GM18499 (cell line): ENCODE results near the gene ZNF43.
"Not testable (repeated sequence)": the region's sequence is repeated elsewhere in the genome, so short reads cannot be mapped to it uniquely, and the experiment has no call there.

Experiments
- ATAC-seq: cut with Tn5 transposase; IDR thresholded peaks from one replicate; pipeline ENCODE4 v1.9.1; 2021; ENCODE audit warnings: moderate number of reproducible peaks; ENCODE audit not compliant: insufficient read depth, unreplicated experiment

The ZNF43 gene

GRCh38 chr19:21835810-21836444 lies at the start of gene ZNF43:
Gene ZNF43, minus strand, starts transcription at chr19:21836182. Its CDS starts 144 bp downstream, at chr19:21836038.
- ATAC-seq: peak; percentile 94

GRCh38 chr19:21885516-21885915 lies 49.5 kb upstream of the ZNF43 start:
- not testable (repeated sequence) for ATAC-seq

DNA sequence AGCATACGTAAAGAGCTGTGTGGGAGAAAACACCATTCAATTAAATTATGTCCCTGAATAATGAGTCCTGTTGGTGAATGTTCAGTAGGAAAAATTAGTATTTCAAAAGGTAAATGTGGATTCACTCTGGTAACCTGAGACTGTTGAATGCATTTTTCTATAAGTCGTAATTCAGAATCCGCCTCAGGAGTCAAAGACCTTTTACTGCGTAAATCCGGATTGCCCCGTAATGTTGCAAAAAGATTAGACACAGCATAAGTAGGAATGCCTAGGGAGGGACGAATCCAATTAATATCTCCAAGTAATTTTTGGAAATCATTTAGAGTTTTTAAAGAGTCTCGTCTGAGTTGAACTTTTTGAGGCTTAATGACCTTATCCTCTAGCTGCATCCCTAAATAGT lies 48.8 kb upstream of the ZNF43 start:
- ATAC-seq: not testable (repeated sequence)

GRCh38 chr19:21883516-21883915 lies 47.5 kb upstream of the ZNF43 start:
- no peak for ATAC-seq

GRCh38 chr19:21880761-21881160 lies 44.8 kb upstream of the ZNF43 start:
- ATAC-seq: not testable (repeated sequence)

GRCh38 chr19:21878646-21879045 lies 42.7 kb upstream of the ZNF43 start:
- ATAC-seq: no peak

DNA sequence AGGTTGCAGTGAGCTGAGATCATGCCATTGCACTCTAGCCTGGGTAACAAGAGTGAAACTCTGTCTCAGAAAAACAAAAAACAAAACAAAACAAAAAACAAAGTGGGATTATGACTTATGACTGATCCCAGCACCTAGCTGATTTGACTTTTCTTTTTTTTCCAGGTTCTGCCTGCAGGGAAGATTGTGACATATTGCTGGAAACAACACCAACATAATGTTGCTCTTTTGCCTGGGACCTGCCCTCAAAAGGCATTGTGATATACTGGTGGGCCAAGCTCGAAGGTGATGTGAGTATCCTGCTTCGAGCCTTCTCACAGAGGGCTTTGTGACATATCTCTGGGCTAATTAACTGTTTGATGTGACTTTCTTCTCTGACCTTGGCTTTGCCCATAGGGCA lies 42.0 kb upstream of the ZNF43 start:
- no peak for ATAC-seq

DNA sequence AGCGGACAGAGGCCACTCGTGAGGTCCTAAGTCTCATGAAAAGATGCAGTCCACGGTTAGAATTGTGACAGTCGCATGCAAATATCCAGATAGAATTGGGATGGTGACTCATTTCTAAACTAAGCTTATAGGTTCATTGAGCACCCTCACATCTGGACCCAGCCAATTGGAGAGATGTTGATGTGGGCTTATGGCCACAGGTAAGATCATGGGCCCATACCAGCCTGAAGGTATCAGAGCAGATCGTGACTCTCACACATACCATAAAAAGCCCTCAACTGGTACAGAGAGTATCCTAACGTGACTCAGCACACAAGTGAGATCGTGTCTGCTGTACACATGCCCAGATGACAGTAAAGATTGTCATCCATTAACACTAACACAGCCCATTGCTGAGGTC lies 40.6 kb upstream of the ZNF43 start:
- ATAC-seq: not testable (repeated sequence)

- no peak for ATAC-seq
Observed at GRCh38 chr19:21856773-21857514, 21.0 kb upstream of the ZNF43 start.

- ATAC-seq: peak; percentile 83
Observed at GRCh38 chr19:21851596-21852345, 15.8 kb upstream of the ZNF43 start.

GRCh38 chr19:21850656-21851255 lies 14.8 kb upstream of the ZNF43 start:
- ATAC-seq: no peak

GRCh38 chr19:21848706-21849105 lies 12.7 kb upstream of the ZNF43 start:
- no peak for ATAC-seq

DNA sequence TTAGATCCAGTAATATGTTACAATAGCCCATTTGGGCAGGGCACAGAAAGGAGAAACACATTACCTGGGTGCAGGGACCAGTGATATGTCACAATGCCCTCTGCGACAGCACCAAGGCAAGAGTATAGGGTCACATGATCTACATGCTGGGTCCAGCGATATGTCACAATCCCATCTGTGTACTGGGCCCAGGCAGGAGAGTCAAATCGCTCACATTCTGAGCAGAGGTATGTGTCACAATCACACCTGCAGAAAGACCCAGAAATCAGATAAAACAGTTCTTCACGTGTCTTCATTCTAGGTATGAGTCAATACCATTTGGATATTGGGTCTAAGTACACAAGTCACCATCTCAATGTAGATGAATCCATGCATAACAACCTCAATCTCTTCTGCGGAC lies 7.1 kb upstream of the ZNF43 start:
- ATAC-seq: no peak

DNA sequence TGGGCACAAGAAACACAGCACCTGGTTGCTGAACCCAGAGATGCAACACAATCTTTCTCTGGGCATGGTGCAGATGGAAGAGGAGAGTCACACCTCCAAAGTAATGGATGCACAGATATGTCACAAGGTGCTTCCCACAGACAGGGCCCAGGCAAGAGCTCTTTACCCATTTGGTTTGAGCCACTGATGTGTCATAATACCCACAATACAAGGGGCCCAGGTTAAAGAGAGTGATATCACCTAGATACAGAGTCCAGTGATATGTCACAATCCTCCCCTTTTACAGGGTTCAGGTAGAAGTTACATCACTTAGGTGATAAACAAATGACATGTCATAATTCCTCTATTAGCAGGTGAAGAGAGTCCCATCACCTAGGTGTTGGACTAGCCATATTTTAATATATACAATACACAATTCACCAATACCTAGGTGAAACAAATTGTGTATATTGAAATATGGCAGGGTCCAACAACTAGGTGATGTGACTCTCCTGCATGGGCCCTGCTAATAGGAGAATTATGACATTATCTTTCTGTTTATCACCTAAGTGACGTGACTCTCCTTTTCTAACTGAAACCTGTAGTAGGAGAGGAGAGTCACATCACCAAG lies 5.6 kb upstream of the ZNF43 start:
- ATAC-seq: no peak

GRCh38 chr19:21841081-21841480 lies 5.1 kb upstream of the ZNF43 start:
- no peak for ATAC-seq

- no peak for ATAC-seq
Observed at GRCh38 chr19:21839976-21840375, 4.0 kb upstream of the ZNF43 start.

- no peak for ATAC-seq
Observed at GRCh38 chr19:21838646-21839045, 2.7 kb upstream of the ZNF43 start.

- no peak for ATAC-seq
Observed at GRCh38 chr19:21835429-21835809, 563 bp downstream of the ZNF43 start.

GRCh38 chr19:21833733-21834132 lies 2.2 kb downstream of the ZNF43 start:
- no peak for ATAC-seq

- ATAC-seq: no peak
Observed at GRCh38 chr19:21824679-21825078, 11.3 kb downstream of the ZNF43 start.
